PFSK-1 (cell line): Measurements from ENCODE around the gene KDM3A.

Experiments
- POLR2AphosphoS5 ChIP-seq: IDR thresholded peaks from 2 replicates; pipeline ENCODE4 v1.6.1; 2012; ENCODE audit warnings: low read depth, mild to moderate bottlenecking, control low read depth, low read length, moderate library complexity
- TAF1 ChIP-seq: IDR thresholded peaks from 2 replicates; pipeline ENCODE4 v1.6.1; 2012; ENCODE audit warnings: low read length, control low read depth, borderline replicate concordance; ENCODE audit not compliant: insufficient read depth

GRCh38 chr2:86455181-86455580 lies 14.0 kb downstream of the KDM3A start:
- TF ChIP-seq POLR2AphosphoS5 (no peak), TAF1 (no peak)
